H1 (cell line): Measurements from ENCODE around the gene FUNDC1. TPM values are rescaled to one million over a fixed set of nuclear protein-coding genes. Genes with fewer than 3 reads are reported as not detected.

Experiments
- CTCF ChIA-PET: fragments of 300-600 bp; sonication (Branson Sonifier 250); formaldehyde crosslinking; loops from one replicate; lab custom pipeline; 2021; ENCODE audit not compliant: partially characterized antibody; lab: Charles Lee
- POLR2A ChIA-PET: fragments of 300-600 bp; sonication (Branson Sonifier 250); formaldehyde crosslinking; loops from one replicate; lab custom pipeline; 2021; ENCODE audit warnings: inconsistent platforms; ENCODE audit not compliant: partially characterized antibody; lab: Charles Lee
- DNase-seq, 2 experiments: peaks; one replicate each; pipeline versions ENCODE4 v3.0.0 to v3.0.0-alpha.2; 2010 to 2022; ENCODE audit warnings: low spot score in 2 of 2, low read depth in 1 of 2, mixed read lengths in 1 of 2
- FAIRE-seq: peaks from 2 replicates; lab custom pipeline; 2011; peaks lifted over from hg19 to GRCh38; lab: Jason Lieb, UNC
- H2AFZ ChIP-seq: 2 replicates; pipeline ENCODE4 v1.8.1; 2012; ENCODE audit warnings: low read length, inconsistent platforms
- H2AK5ac ChIP-seq: 2 replicates; pipeline ENCODE4 v1.6.1; 2013; ENCODE audit warnings: low read depth, low read length
- H2BK120ac ChIP-seq: replicated peaks from 2 replicates; pipeline ENCODE3; 2013; ENCODE audit warnings: low read depth, low read length, inconsistent platforms
- H2BK12ac ChIP-seq: 2 replicates; pipeline ENCODE4 v1.6.1; 2013; ENCODE audit warnings: low read depth, low read length
- H2BK15ac ChIP-seq: 2 replicates; pipeline ENCODE4 v1.6.1; 2013; ENCODE audit warnings: low read length
- H2BK20ac ChIP-seq: 2 replicates; pipeline ENCODE4 v1.6.1; 2013; ENCODE audit warnings: low read length
- H2BK5ac ChIP-seq: 2 replicates; pipeline ENCODE4 v1.6.1; 2013; ENCODE audit warnings: low read depth, low read length
- H3K14ac ChIP-seq: 2 replicates; pipeline ENCODE4 v1.6.1; 2013; ENCODE audit warnings: inconsistent platforms; ENCODE audit not compliant: insufficient read length
- H3K18ac ChIP-seq: 2 replicates; pipeline ENCODE4 v1.6.1; 2013; ENCODE audit warnings: low read length; ENCODE audit errors: extremely low read depth
- H3K23ac ChIP-seq: 2 replicates; pipeline ENCODE4 v1.6.1; 2013; ENCODE audit warnings: inconsistent platforms; ENCODE audit not compliant: insufficient read length
- H3K23me2 ChIP-seq: 2 replicates; pipeline ENCODE4 v1.6.1; 2013; ENCODE audit warnings: low read depth, low read length
- H3K27ac ChIP-seq: 2 replicates; pipeline ENCODE4 v1.6.1; 2011; ENCODE audit warnings: low read depth, low read length, inconsistent platforms
- H3K27me3 ChIP-seq, 4 experiments: replicated peaks in 1 of 4; 1 replicate in 1 of 4; 2 replicates in 3 of 4; pipeline versions ENCODE4 v1.6.1 to v1.8.1; 2011 to 2013; ENCODE audit warnings: low read length in 3 of 4, mild to moderate bottlenecking in 3 of 4, inconsistent platforms in 2 of 4, mixed read lengths in 2 of 4, moderate library complexity in 1 of 4; ENCODE audit not compliant: control insufficient read depth in 3 of 4, insufficient read depth in 3 of 4; ENCODE audit errors: extremely low read depth in 1 of 4
- H3K36me3 ChIP-seq, 4 experiments: 2 replicates each; pipeline versions ENCODE4 v1.6.1 to v1.8.1; 2011 to 2013; ENCODE audit warnings: mild to moderate bottlenecking in 4 of 4, low read length in 3 of 4, moderate library complexity in 2 of 4, control low read depth in 1 of 4, inconsistent platforms in 1 of 4; ENCODE audit not compliant: insufficient read depth in 4 of 4, control insufficient read depth in 2 of 4
- H3K4ac ChIP-seq: replicated peaks from 2 replicates; pipeline ENCODE3; 2013; ENCODE audit warnings: low read length, low read depth, mixed read lengths, inconsistent platforms; ENCODE audit not compliant: insufficient read length
- H3K4me1 ChIP-seq, 4 experiments: replicated peaks in 1 of 4; 1 replicate in 1 of 4; 2 replicates in 3 of 4; pipeline versions ENCODE4 v1.6.1 to v1.8.1; 2011 to 2013; ENCODE audit warnings: low read length in 3 of 4, inconsistent platforms in 2 of 4, mixed read lengths in 1 of 4; ENCODE audit not compliant: insufficient read depth in 4 of 4, control insufficient read depth in 3 of 4
- H3K4me2 ChIP-seq, 2 experiments: 2 replicates each; pipeline versions ENCODE4 v1.6.1 to v1.8.1; 2011 to 2013; ENCODE audit warnings: low read depth in 2 of 2, low read length in 2 of 2, control low read depth in 1 of 2, inconsistent platforms in 1 of 2, mild to moderate bottlenecking in 1 of 2; ENCODE audit not compliant: insufficient read depth in 1 of 2
- H3K4me3 ChIP-seq, 4 experiments: fragments of 200-600, 300-600 bp in 1 of 4; sonication (generic), shearing (Covaris generic), sonication (Bioruptor Twin) in 1 of 4; 2 replicates each; pipeline versions ENCODE4 v1.5.1 to v1.8.1; 2011 to 2016; ENCODE audit warnings: low read length in 4 of 4, low read depth in 3 of 4, control low read depth in 2 of 4, inconsistent platforms in 2 of 4, mild to moderate bottlenecking in 2 of 4, mixed read lengths in 1 of 4, moderate library complexity in 1 of 4; ENCODE audit not compliant: insufficient read depth in 2 of 4; ENCODE audit errors: extremely low read depth in 1 of 4
- H3K56ac ChIP-seq: replicated peaks from 2 replicates; pipeline ENCODE3; 2013; ENCODE audit warnings: low read depth, mild to moderate bottlenecking, mixed read lengths, low read length, inconsistent platforms; ENCODE audit not compliant: insufficient read length
- H3K79me1 ChIP-seq: 2 replicates; pipeline ENCODE4 v1.6.1; 2013; ENCODE audit warnings: low read depth, low read length, control low read depth
- H3K79me2 ChIP-seq, 2 experiments: 2 replicates each; pipeline versions ENCODE4 v1.6.1 to v1.8.1; 2012 to 2013; ENCODE audit warnings: low read length in 2 of 2, mild to moderate bottlenecking in 2 of 2, inconsistent platforms in 1 of 2; ENCODE audit not compliant: insufficient read depth in 2 of 2, control insufficient read depth in 1 of 2
- H3K9ac ChIP-seq, 4 experiments: replicated peaks in 1 of 4; 1 replicate in 1 of 4; 2 replicates in 3 of 4; pipeline versions ENCODE4 v1.6.1 to v1.8.1; 2011 to 2013; ENCODE audit warnings: low read depth in 3 of 4, low read length in 3 of 4, control low read depth in 2 of 4, mild to moderate bottlenecking in 2 of 4, moderate library complexity in 2 of 4, inconsistent platforms in 1 of 4; ENCODE audit errors: extremely low read depth in 1 of 4
- H3K9me3 ChIP-seq, 2 experiments: 2 replicates each; pipeline versions ENCODE4 v1.6.1 to v1.8.1; 2012 to 2013; ENCODE audit warnings: mild to moderate bottlenecking in 2 of 2, moderate library complexity in 2 of 2, control low read depth in 1 of 2, inconsistent platforms in 1 of 2, low read depth in 1 of 2, low read length in 1 of 2, mixed read lengths in 1 of 2; ENCODE audit not compliant: insufficient read depth in 2 of 2
- H4K20me1 ChIP-seq, 2 experiments: replicated peaks in 1 of 2; 2 replicates each; pipeline versions ENCODE3 to v1.8.1; 2011 to 2013; ENCODE audit warnings: inconsistent platforms in 2 of 2, low read length in 2 of 2, mild to moderate bottlenecking in 1 of 2; ENCODE audit not compliant: insufficient read depth in 2 of 2, control insufficient read depth in 1 of 2
- H4K5ac ChIP-seq: 2 replicates; pipeline ENCODE4 v1.6.1; 2013; ENCODE audit warnings: low read length, low read depth, mixed read lengths, inconsistent platforms; ENCODE audit not compliant: insufficient read length
- H4K8ac ChIP-seq: 2 replicates; pipeline ENCODE4 v1.8.0; 2013; ENCODE audit warnings: mild to moderate bottlenecking, moderate library complexity, low read length, inconsistent platforms; ENCODE audit not compliant: insufficient read depth; ENCODE audit errors: extremely low read depth
- H4K91ac ChIP-seq: replicated peaks from 2 replicates; pipeline ENCODE3; 2013; ENCODE audit warnings: low read length, mixed read lengths, inconsistent platforms; ENCODE audit not compliant: insufficient read length
- BACH1 ChIP-seq: IDR thresholded peaks from 2 replicates; pipeline ENCODE4 v1.6.1; 2012; ENCODE audit warnings: low read length, improper control_type of control experiment
- CTBP2 ChIP-seq: IDR thresholded peaks from 2 replicates; pipeline ENCODE4 v1.7.0; 2011; ENCODE audit warnings: borderline replicate concordance, mild to moderate bottlenecking, moderate library complexity, mixed read lengths, low read length; ENCODE audit not compliant: insufficient read depth, insufficient read length
- EGR1 ChIP-seq: IDR thresholded peaks from 2 replicates; pipeline ENCODE4 v1.6.1; 2011; ENCODE audit warnings: low read depth, low read length, borderline replicate concordance
- POLR2AphosphoS5 ChIP-seq: IDR thresholded peaks from 2 replicates; pipeline ENCODE4 v1.6.1; 2011; ENCODE audit warnings: low read depth, low read length
- RBBP5 ChIP-seq: IDR thresholded peaks from 2 replicates; pipeline ENCODE4 v1.7.1; 2012; ENCODE audit warnings: low read depth, mild to moderate bottlenecking, inconsistent platforms, low read length, moderate library complexity, borderline replicate concordance
- SIRT6 ChIP-seq: IDR thresholded peaks from one replicate; pipeline ENCODE4 v1.7.1; 2012; ENCODE audit warnings: low read length, inconsistent platforms
- TAF7 ChIP-seq: optimal IDR thresholded peaks from 2 replicates; pipeline ENCODE3; 2011; ENCODE audit warnings: low read depth, mild to moderate bottlenecking, inconsistent platforms, low read length, moderate library complexity, borderline replicate concordance
- WGBS, 2 experiments: shearing (Covaris generic) in 1 of 2; methylation state at CpG; one replicate each; pipeline versions ENCODE4 v1.1.6 to v1.1.7; 2013 to 2015; ENCODE audit warnings: low lambda C conversion rate in 2 of 2, mixed read lengths in 2 of 2, inconsistent platforms in 1 of 2, low coverage in 1 of 2, missing lambda C conversion rate in 1 of 2; ENCODE audit not compliant: insufficient replicate concordance in 2 of 2, insufficient coverage in 1 of 2, insufficient read length in 1 of 2; ENCODE audit errors: extremely low coverage in 1 of 2, missing lambda C conversion rate in 1 of 2; 5-methylcytosine and 5-hydroxymethylcytosine counted together
- polyA plus RNA-seq, 7 experiments: library from polyadenylated mRNA; depleted of rRNA in 3 of 7; stranded (reverse) in 5 of 7; unstranded in 2 of 7; fragments of >200 nt in 5 of 7; fragments of 200-250 nt in 2 of 7; gene quantifications; 1 replicate in 5 of 7; 2 replicates in 1 of 7; 4 replicates in 1 of 7; pipeline versions ENCODE4 v1.2.1 to v1.2.3, GENCODE V29; 2011 to 2013; ENCODE audit warnings: missing spikeins in 2 of 7, mixed read lengths in 2 of 7
- total RNA-seq: library from RNA; stranded (reverse); fragmentation: NEBNext Ultra II Directional; extraction: Animal tissue kit (Norgen Biotek cat#: 25700); gene quantifications from 2 replicates; pipeline ENCODE4 v1.2.1, GENCODE V29; 2021
- TF ChIP-seq, protein P1 (sequence below): IDR thresholded peaks from 2 replicates; pipeline ENCODE4 v1.6.1; 2011; ENCODE audit warnings: low read depth, mild to moderate bottlenecking, low read length; ENCODE audit not compliant: insufficient read depth

The FUNDC1 gene
- total and polyA plus RNA-seq, 2 of the 8 experiments (the other 6 are each of a cell fraction or from before 2014, with no cell fraction given) = 13.7 to 24.1 TPM

DNA sequence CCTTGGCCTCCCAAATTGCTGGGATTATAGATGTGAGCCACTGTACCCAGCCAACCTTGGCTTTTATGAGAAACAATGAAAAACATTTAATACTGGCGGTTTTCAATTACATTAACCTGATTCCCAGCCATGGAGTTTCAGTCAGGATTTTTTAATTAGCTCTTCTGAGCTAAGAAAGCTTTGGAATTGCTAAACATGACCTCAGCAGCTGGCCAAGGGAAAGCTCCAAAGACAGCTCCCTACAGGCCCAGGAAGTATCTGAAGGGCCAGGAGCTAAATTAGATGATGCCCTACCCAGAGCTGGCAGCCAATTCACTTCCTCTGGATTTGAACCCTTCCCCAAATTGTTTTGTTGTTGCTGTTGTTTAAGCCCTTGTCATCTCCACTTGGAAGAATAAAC, 26.5 kb upstream of the FUNDC1 start:
- 100% methylated on average over 1 of the region's 1 CpG; no CpG with 5 or more reads in 1 of the 2 experiments for WGBS, 2 experiments
- H3K4me1 ChIP-seq = no peaks in the 10 kb centered on the region
- H3K18ac ChIP-seq = no peak overlapping the region
- H4K20me1 ChIP-seq = no peaks in the 10 kb centered on the region
- H4K8ac ChIP-seq = no peak overlapping the region
- no peak for DNase-seq
- H3K27me3 ChIP-seq = no peaks in the 10 kb centered on the region
- no peak overlapping the region for H4K91ac ChIP-seq
- no peak overlapping the region for H2AK5ac ChIP-seq
- no peak overlapping the region for H3K4me2 ChIP-seq
- H4K5ac ChIP-seq = no peak overlapping the region
- POLR2A ChIA-PET = no interaction called here
- H2BK20ac ChIP-seq = no peak overlapping the region
- H3K14ac ChIP-seq = no peak overlapping the region
- no peaks in the 10 kb centered on the region for H3K36me3 ChIP-seq
- H3K27ac ChIP-seq = no peak overlapping the region
- H2BK120ac ChIP-seq = no peak overlapping the region
- H3K9ac ChIP-seq = no peak overlapping the region
- TF ChIP-seq CTBP2 = no peak
- TF ChIP-seq RBBP5 = no peak
- TF ChIP-seq POLR2AphosphoS5 = no peak
- no peak for TF ChIP-seq SIRT6
- TF ChIP-seq TAF7 = no peak
- no peak for TF ChIP-seq EGR1
- no peak for TF ChIP-seq BACH1
- TF ChIP-seq, protein P1, sequence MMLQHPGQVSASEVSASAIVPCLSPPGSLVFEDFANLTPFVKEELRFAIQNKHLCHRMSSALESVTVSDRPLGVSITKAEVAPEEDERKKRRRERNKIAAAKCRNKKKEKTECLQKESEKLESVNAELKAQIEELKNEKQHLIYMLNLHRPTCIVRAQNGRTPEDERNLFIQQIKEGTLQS = no peak
- TF ChIP-seq, all 59 proteins: peak for 0
- no peak overlapping the region for H3K56ac ChIP-seq
- CTCF ChIA-PET = no interaction called here
- H2BK5ac ChIP-seq = no peak overlapping the region
- no peak overlapping the region for H2BK12ac ChIP-seq
- no peak for FAIRE-seq
- no peak overlapping the region for H2BK15ac ChIP-seq
- no peaks in the 10 kb centered on the region for H3K9me3 ChIP-seq
- H3K23me2 ChIP-seq = no peaks in the 10 kb centered on the region
- no peak overlapping the region for H3K4me3 ChIP-seq
- H3K4ac ChIP-seq = no peak overlapping the region
- no peak overlapping the region for H2AFZ ChIP-seq
- no peaks in the 10 kb centered on the region for H3K79me1 ChIP-seq
- no peaks in the 10 kb centered on the region for H3K79me2 ChIP-seq
- H3K23ac ChIP-seq = no peak overlapping the region
